T47D (cell line): ENCODE data around the gene KCNJ6.

ENCODE experiments used
- DNase-seq, 2 experiments: peaks; one replicate each; pipeline versions ENCODE4 v3.0.0 to v3.0.0-alpha.2; 2011 to 2012; ENCODE audit warnings: low read depth in 1 of 2, low spot score in 1 of 2
- JUND ChIP-seq: IDR thresholded peaks from 2 replicates; pipeline ENCODE4 v1.6.1; 2012; ENCODE audit warnings: low read depth
- in situ Hi-C: cut with HindIII; loops from 2 replicates; pipeline ENCODE4 v1.10.0; 2016; ENCODE audit warnings: low sequenced_read_pairs, low pct_unique_long_range_greater_than_20kb

Gene KCNJ6, protein sequence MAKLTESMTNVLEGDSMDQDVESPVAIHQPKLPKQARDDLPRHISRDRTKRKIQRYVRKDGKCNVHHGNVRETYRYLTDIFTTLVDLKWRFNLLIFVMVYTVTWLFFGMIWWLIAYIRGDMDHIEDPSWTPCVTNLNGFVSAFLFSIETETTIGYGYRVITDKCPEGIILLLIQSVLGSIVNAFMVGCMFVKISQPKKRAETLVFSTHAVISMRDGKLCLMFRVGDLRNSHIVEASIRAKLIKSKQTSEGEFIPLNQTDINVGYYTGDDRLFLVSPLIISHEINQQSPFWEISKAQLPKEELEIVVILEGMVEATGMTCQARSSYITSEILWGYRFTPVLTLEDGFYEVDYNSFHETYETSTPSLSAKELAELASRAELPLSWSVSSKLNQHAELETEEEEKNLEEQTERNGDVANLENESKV

DNA sequence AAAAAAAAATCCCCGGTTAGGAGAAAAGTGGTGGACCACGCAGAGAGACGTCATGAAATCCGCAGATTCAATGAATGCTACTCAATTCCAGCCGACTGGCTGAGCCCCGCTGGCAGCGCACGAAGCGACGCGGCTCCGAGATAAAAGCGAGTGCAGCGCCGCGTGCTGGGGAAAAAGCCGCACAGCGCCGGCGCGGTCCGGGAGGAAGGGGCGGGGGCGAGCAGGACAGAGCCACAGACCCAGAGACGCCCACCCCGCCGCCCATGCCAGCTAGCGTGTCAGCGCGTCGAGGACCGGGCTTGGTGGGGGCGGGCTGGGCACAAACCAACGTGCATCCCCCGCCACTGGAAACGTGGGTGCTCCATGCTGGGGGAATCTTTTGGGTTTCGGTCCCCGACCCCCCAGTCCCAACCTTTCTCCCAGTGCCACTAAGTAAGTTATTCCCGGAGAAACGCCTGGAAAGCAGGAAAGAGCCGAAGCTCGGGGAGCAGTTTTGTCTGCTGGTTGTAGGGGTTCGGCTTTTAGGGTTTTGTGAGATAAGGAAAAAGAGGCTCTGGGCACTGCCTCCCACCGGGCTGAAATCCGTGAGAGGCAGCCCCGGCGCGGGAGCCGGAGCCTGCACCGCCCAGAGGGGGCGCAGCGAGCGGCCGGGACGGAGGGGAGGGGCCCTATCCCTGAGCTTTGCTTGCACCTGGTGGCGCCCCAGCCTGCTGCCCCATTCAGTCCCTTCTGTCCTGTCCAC, at the start of gene KCNJ6:
TSS of gene KCNJ6 (minus strand) at position 148 of the 742 bp plus-strand sequence. CDS start 75,775 bp downstream, outside the sequence.
- in situ Hi-C loops: no loop called here
- TF ChIP-seq JUND: no peak
- no peak for DNase-seq

DNA sequence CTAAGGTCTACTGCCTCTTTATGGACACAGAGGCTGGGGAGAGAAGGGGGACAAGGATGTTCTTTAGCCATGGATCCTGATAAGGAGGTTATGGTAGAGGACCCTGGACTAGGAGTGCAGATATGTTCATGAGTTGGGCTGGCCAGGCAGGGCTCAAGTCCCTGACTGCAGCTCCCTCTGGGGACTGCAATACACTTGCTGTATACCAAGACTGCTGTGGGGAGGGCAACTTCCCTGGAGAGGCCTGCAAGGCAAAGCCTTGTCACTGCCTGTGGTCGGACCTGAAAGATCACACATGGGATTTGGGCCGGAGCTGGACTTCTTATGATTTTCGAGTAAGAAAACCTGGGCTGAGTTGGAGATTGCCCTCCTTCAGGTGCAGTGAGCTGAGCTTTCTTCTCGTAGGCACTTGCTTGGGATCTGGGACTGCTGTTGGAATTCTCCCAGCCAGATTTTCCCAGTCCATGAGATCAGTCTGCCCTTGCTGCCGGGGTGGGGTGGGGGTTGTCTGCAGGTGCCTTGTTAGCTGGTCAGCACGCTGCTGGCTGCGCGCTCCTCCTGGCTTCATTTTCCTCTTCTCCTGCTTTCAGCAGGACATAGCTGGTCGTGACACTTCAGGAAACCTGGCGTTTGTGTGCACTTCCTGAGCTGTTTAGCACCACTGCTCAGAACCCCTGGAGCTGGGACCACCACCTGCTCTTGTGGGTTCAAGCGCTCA, 49.0 kb upstream of the KCNJ6 start:
- no peak for DNase-seq
- in situ Hi-C loops: no loop called here
- no peak for TF ChIP-seq JUND

DNA sequence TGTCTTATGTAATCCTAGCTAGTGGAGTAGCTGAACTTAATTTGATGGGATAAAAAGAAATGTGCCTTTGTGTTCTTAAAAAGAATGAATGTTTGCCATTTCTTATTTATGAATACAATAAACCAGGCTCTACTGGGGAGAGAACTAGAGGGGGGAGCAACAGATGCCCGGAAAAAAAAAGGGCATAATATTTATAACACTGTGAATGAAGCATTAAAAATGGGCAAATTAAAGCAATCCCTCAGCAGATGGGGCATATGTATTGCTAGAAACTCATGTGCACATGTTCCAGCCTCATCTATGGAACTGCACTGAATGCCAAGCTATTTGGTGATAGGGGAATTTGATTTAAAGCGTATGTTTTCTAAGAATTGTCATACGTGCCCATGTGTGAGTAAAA, 42.3 kb upstream of the KCNJ6 start:
- TF ChIP-seq JUND: no peak
- in situ Hi-C loops: no loop called here
- DNase-seq: no peak

DNA sequence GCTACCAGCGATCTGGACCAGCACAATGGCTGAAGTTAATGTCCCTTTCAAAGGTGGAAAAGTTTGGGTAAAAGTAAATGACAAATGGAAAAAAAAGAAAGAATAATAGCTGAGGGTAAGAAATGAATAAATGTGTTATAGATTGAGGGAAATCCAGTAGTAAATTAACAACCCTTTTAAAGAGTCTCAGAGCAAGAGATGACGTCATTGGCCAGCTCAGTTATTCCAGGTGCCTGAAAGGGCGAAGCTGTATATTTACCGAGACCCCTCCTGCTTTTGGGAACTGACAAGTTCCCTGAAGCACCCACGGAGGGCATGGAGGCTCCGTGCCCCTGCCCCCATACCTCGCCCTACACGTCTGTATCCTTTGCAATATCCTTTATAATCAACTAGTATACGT, 40.5 kb upstream of the KCNJ6 start:
- TF ChIP-seq JUND: no peak
- no peak for DNase-seq
- in situ Hi-C loops: no loop called here

DNA sequence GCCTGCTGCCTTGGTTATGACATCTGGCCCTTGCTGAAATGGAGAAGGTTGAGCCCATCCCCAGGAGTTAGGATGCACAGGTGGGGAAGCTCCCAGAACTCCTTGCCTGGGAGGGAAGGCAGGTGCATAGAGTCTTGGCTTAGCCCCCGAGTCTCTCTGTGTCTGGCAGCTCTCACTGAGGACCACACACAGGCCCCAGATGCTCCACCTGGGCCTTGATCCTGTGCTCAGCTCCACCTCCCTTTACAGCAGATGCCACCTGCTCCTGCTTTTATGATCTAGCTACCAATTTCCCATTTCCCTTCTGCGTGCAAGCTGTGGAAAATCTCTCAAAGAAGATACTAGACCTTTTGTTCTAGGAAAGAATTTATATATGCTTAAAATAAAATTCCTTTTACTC, 28.8 kb upstream of the KCNJ6 start:
- no peak for TF ChIP-seq JUND
- in situ Hi-C loops: no loop called here
- no peak for DNase-seq

DNA sequence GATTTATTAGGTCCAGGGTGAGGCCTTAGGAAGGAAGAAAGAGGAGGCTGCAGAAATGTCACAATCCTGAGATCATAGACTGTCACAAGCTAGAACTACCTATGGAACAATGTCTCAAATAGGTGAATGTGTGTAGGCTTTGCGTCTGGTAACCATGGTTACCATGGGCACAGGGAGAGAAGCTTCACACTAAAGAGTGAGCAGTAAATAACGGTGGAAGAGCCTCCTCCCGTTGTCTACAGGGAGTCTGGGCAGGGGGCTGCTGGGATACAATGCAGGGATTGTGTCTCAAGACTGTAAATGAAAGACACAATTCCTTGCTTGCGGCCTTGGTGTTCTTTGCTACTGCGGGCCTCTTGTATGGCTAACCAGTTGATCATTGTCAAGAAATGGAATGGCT, 28.2 kb upstream of the KCNJ6 start:
- in situ Hi-C loops: no loop called here
- DNase-seq: no peak
- TF ChIP-seq JUND: no peak

DNA sequence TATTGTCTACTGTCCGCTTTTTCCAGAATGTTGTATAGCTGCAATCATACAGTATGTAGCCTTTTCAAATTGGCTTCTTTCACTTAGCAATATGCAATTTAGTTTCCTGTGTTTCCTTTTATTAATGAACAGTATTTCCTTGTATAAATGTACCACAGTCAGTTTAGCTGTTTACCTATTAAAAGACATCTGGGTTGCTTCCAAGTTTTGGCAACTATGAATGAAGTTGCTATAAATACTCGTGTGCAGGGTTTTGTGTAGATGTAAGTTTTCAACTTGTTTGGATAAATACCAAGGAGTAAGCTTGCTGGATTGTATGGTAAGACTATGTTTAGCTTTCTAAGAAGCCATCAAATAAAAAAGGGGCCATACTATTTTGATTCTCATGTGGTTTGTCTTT, 24.4 kb upstream of the KCNJ6 start:
- no peak for DNase-seq
- in situ Hi-C loops: no loop called here
- TF ChIP-seq JUND: no peak

DNA sequence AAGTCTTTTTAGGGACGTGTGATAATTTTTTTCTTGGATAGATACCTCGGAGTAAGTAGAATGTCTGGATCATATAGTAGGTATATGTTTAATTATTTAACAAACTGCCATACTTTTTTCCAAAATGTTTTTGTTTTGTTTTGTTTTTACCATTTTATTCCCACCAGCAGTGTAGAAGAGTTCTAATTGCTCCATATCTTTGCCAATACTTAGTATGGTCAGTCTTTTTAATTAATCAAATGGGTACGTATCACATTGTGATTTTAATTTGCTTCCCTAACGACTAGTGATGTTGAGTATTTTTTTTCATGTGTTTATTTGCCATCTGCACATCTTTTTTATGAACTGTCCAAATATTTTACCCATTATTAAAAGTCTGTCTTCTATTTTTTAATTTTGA, 23.6 kb upstream of the KCNJ6 start:
- no peak for TF ChIP-seq JUND
- DNase-seq: no peak
- in situ Hi-C loops: no loop called here

DNA sequence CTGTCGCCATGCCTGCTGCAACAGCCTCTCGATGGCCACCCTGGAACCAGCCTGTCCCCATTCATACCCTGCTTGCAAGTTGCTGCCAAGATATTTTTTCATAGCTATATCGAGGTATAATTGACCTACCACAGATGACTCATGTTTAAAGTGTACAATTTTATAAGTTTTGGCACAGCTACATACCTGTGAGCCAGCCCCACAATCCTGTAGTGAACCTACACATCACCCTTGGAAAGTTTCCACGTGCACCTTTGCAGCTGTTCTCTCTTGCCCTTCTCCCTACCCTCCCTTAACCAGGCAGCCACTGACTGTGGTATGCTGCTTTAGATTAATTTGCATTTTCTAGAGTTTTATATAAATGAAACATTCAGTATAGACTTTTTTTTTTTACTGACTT, 23.0 kb upstream of the KCNJ6 start:
- TF ChIP-seq JUND: no peak
- in situ Hi-C loops: no loop called here

DNA sequence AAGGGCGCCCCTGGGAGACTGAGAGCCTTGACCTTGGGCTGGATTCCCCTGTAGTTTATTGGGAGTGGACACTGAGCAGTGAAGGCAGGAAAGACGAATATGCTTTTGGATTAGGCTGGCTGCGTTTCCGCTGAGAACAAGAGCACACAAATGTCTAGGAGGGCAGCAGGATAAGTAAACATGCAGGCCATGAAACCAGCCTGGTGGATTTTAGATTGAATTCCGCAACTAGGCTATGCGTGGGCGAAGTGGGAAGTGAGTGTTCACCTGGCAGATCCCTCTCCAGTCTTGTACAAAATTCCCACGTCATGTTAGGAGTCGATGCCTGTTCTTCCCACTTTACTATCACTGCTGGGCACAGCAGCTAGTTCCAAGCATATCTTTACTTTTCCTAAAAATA, 21.4 kb upstream of the KCNJ6 start:
- in situ Hi-C loops: no loop called here
- no peak for DNase-seq
- no peak for TF ChIP-seq JUND

More for the DNA sequence above, 23.0 kb upstream of the KCNJ6 start:
- no peak for DNase-seq

DNA sequence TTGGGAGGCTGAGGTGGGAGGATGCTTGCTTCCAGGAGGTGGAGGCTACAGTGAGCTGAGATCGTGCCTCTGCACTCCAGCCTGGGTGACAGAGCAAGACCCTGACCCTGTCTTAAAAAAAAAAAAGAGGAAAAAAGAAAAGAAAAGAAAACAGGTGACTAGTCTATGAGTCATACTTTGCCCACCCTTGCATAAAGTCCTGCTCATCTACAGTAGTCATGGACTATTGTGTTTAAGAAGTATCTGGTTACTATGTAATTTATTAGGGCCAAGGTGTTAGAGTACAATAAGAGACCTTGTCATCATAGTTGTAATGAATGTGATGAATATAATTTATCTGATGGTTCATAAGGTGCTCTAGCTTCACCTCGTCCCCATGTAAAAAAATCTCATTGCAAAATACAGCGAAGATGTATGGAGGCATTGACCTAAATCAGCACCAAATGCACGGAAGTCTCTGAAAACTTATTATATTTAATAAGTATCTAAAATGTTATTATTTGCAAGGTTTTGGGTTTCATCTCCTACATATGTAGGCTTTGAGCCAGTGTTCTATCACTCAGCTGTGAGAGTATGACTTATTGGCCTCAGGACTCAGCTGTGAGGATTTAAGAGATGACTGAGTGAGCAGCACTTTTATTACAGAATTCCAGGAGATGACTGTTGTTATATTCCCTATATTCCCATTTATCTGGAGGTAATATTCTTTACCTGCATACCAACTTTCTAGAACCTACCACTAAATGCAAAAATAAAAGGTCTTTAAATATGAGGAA, 19.9 kb upstream of the KCNJ6 start:
- DNase-seq: no peak
- in situ Hi-C loops: no loop called here
- no peak for TF ChIP-seq JUND

DNA sequence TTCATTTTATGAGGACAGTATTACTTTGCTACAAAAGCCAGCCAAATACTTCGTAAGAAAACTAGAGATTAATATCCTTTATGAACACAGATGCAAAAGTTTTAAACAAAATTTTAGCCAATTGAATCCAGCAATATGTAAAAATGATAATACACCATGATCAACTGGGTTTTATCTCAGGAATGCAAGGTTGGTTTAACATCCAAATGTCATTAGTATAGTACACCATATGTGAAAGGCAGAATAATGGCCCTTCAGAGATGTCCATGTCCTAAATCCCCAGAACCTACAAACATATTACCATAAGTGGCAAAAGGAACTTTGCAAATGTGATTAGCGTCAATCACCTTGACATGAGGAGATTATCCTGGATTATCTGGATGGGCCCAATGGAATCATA, 16.7 kb upstream of the KCNJ6 start:
- in situ Hi-C loops: no loop called here
- TF ChIP-seq JUND: no peak
- DNase-seq: no peak

DNA sequence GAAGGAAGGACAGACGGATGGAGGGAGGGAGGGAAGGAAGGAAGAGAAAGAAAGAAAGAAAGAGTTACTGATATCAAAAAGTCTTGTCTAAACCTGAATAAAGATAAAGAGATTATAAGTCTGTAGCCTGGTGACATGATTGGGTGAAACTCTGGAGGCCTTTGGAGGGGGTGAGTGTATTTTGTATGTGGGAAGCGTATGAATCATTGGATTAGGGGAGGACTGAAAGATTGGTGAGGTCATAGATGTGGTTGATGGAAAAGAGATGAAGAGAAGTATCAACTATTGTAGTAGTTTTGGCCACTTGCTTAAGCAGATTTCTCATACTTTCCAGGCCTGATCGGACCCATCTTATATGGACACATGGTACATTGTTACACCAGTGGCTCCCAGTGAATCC, 11.5 kb upstream of the KCNJ6 start:
- no peak for TF ChIP-seq JUND
- in situ Hi-C loops: no loop called here
- DNase-seq: no peak
